Colonic mucosa (tissue), 4 donors: ENCODE data around the gene GGCT. TPM values are rescaled to one million over a fixed set of nuclear protein-coding genes. Genes with fewer than 3 reads are reported as not detected.
"Not testable (repeated sequence)": the region's sequence is repeated elsewhere in the genome, so short reads cannot be mapped to it uniquely, and the experiment has no call there.

Experiments used
- DNase-seq: peaks from one replicate; pipeline ENCODE4 v3.0.0-alpha.2; 2020
- H3K27ac ChIP-seq: fragments of 200-600 bp; one replicate; pipeline ENCODE4 v1.8.0; 2021
- H3K27me3 ChIP-seq: fragments of 200-600 bp; one replicate; pipeline ENCODE4 v1.8.0; 2021
- H3K36me3 ChIP-seq: fragments of 200-600 bp; one replicate; pipeline ENCODE4 v1.8.0; 2021
- H3K4me1 ChIP-seq: fragments of 200-600 bp; one replicate; pipeline ENCODE4 v1.8.0; 2021; ENCODE audit warnings: mild to moderate bottlenecking
- H3K4me3 ChIP-seq: fragments of 200-600 bp; one replicate; pipeline ENCODE4 v1.8.0; 2021
- H3K9ac ChIP-seq, 2 donors: one replicate each; pipeline ENCODE4 v1.7.0; 2013; ENCODE audit warnings: control low read depth in 2 of 2, low read depth in 2 of 2, low read length in 2 of 2
- H3K9me3 ChIP-seq: fragments of 200-600 bp; one replicate; pipeline ENCODE4 v1.8.0; 2021
- intact Hi-C: fragments of 100-400 bp; cut with DNase I; formaldehyde crosslinking; loops from one replicate; pipeline ENCODE4 v1.14.1; 2022
- total RNA-seq, 2 donors: library from RNA; stranded (reverse); fragmentation: NEBNext Ultra II Directional in 1 of 2; extraction: Animal tissue kit (Norgen Biotek cat#: 25700) in 1 of 2; gene quantifications; one replicate each; pipeline ENCODE4 v1.2.1, GENCODE V29; 2021
- TF ChIP-seq, protein P1 (sequence below): fragments of 200-600 bp; IDR thresholded peaks from one replicate; pipeline ENCODE4 v1.8.0; 2022; ENCODE audit warnings: antibody characterized with exemption, mild to moderate bottlenecking
- donor health status: healthy.
- donor health status: DM: no; HTN: no; CAD: no.
- donor health status: DM: no; HTN: no; CAD: no.

GGCT gene
- total RNA-seq, 2 donors from 2014 or later = 42.5 to 103 TPM

DNA sequence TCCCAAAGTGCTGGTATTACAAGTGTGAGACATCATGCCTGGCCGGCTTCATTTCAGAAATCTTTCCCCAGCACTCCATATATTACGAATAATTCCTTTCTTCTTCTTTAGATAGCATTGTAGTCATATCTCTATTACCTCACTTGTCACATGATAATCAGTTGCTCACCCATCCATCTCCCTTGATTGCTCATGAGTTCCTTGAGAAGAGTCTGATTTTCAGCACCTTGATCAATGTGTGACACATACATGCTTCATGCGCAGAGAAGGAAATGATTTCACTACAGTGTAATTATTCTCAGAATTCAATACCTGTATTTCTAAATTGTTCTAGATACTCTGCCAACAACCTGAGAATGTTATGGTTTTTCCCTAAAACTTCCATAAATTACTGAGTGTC is 26.7 kb upstream of the GGCT start:
- DNase-seq = no peak
- H3K9ac ChIP-seq = no peak overlapping the region
- H3K27me3 ChIP-seq = no peaks in the 10 kb centered on the region
- no peaks in the 10 kb centered on the region for H3K4me1 ChIP-seq
- intact Hi-C loops = no loop called here
- H3K27ac ChIP-seq = no peak overlapping the region
- H3K4me3 ChIP-seq = no peak overlapping the region
- no peaks in the 10 kb centered on the region for H3K36me3 ChIP-seq
- TF ChIP-seq, protein P1, sequence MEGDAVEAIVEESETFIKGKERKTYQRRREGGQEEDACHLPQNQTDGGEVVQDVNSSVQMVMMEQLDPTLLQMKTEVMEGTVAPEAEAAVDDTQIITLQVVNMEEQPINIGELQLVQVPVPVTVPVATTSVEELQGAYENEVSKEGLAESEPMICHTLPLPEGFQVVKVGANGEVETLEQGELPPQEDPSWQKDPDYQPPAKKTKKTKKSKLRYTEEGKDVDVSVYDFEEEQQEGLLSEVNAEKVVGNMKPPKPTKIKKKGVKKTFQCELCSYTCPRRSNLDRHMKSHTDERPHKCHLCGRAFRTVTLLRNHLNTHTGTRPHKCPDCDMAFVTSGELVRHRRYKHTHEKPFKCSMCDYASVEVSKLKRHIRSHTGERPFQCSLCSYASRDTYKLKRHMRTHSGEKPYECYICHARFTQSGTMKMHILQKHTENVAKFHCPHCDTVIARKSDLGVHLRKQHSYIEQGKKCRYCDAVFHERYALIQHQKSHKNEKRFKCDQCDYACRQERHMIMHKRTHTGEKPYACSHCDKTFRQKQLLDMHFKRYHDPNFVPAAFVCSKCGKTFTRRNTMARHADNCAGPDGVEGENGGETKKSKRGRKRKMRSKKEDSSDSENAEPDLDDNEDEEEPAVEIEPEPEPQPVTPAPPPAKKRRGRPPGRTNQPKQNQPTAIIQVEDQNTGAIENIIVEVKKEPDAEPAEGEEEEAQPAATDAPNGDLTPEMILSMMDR = no peak
- no peaks in the 10 kb centered on the region for H3K9me3 ChIP-seq

DNA sequence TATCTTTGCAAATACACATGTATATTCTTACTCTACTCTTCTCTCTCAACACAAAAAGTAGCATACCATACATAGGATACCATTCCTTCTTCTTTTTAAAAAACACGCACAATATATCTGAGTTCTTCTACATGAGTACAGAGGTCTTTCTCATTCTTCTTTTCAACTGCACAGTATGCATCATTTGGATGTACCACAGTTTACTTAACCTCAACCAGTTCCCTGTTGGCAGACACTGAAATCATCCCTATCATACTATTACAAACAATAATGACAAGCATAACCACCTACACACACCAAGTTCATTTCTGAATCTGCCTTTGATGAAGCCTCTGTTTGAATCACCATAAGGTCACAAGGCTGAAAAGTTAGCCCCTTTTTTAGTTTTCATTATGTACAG is 25.7 kb upstream of the GGCT start:
- intact Hi-C loops = no loop called here
- no peaks in the 10 kb centered on the region for H3K36me3 ChIP-seq
- H3K27ac ChIP-seq = no peak overlapping the region
- no peaks in the 10 kb centered on the region for H3K4me1 ChIP-seq
- H3K27me3 ChIP-seq = no peaks in the 10 kb centered on the region
- no peak for DNase-seq
- H3K4me3 ChIP-seq = no peak overlapping the region
- H3K9me3 ChIP-seq = no peaks in the 10 kb centered on the region
- TF ChIP-seq, protein P1 = no peak
- no peak overlapping the region for H3K9ac ChIP-seq

DNA sequence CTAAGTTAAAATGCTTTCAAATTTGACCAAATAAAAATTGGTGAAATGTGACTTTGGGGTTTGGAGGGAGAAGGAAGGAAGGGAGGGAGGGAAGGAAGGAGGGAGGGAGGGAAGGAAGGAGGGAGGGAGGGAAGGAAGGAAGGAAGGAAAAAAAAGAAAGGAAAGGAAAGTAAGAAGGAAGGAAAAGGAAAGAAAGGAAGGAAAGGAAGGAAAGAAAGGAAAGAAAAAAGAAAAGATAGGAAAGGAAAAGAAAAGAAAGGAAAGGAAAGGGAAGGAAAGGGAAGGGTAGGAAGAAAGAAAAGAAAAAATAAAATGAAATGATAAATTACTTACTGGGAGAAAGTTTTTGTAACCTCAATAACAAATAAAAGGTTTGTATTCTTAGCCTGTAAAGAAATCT is 24.1 kb upstream of the GGCT start:
- DNase-seq = no peak
- TF ChIP-seq, protein P1 = no peak
- Histone ChIP-seq H3K9ac (no peak overlapping the region), H3K4me1 (no peaks in the 10 kb centered on the region), H3K36me3 (no peaks in the 10 kb centered on the region), H3K27me3 (no peaks in the 10 kb centered on the region), H3K9me3 (no peaks in the 10 kb centered on the region), H3K4me3 (no peak overlapping the region), H3K27ac (no peak overlapping the region)
- intact Hi-C loops = no loop called here

DNA sequence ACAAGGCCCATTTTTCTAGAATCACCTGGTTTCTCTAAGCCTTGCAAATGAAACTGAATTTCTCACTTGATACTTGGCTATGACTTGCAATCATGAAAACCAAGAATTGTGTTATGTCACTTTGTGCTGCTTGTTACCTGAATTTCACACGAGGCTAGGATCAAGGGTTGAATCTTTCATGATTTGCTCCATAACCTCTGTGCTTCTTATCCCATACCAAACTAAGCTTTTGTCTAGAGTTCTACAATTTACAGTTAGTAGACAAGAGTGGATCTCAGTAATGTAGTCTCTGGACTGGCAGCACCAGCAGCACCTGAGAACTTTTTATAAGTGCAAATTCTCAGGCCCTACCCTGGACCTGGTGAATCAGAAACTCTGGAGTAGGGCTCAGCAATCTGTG is 22.7 kb upstream of the GGCT start:
- DNase-seq, H3K4me3 ChIP-seq, H3K4me1 ChIP-seq, intact Hi-C loops, H3K9me3 ChIP-seq, H3K27me3 ChIP-seq, H3K36me3 ChIP-seq, H3K9ac ChIP-seq, H3K27ac ChIP-seq: not testable (repeated sequence)

DNA sequence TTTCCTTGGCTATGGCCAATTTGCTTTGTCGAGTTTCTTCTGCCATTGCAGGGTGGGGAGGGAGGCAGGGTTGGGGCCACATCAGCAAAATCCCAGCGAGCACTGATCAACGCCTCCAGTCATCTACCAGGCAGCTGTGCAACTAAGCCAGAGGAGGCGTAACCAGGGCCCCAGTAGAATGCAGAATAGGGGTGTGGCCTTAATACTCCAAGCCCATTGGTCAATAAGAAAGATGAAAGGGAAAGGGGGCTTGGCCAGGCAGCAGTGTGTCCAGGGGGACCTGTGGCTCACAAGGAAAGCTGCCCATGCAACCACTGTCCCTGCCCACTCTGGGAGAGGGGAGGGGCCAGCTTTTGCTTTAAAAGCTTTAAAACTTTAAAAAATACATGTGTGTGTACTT is 21.5 kb upstream of the GGCT start:
- H3K9me3 ChIP-seq = no peaks in the 10 kb centered on the region
- H3K4me1 ChIP-seq = no peaks in the 10 kb centered on the region
- no peak overlapping the region for H3K9ac ChIP-seq
- DNase-seq = no peak
- no peaks in the 10 kb centered on the region for H3K27me3 ChIP-seq
- TF ChIP-seq, protein P1 = no peak
- no peak overlapping the region for H3K4me3 ChIP-seq
- H3K27ac ChIP-seq = no peak overlapping the region
- no peaks in the 10 kb centered on the region for H3K36me3 ChIP-seq
- intact Hi-C loops = no loop called here

DNA sequence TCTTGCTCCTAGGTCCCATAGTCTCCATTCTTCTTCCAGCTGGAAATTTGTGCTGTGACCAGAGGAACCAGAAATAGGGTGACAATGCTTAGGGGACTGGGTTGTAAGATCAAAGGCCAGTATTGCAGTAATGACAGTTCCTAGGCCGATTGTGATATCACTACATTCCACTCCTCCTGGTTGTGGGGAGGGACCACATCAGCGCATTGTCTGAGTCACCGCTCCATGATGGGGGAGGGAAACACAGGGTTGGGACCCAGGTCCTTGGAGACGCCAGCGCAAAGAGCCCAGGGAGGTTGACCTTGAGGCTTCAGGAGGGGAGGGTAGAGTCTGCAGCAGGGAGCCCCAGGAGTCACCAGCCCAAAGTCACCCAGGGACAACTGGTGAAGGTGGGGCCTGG is 20.8 kb upstream of the GGCT start:
- Histone ChIP-seq H3K27ac (no peak overlapping the region), H3K9me3 (no peaks in the 10 kb centered on the region), H3K36me3 (no peaks in the 10 kb centered on the region), H3K4me1 (no peaks in the 10 kb centered on the region), H3K4me3 (no peak overlapping the region), H3K27me3 (no peaks in the 10 kb centered on the region), H3K9ac (no peak overlapping the region)
- intact Hi-C loops = no loop called here
- TF ChIP-seq, protein P1 = no peak
- DNase-seq = no peak
